Fibroblast of lung (primary cell): ENCODE data around the gene TTLL9. TPM values are rescaled to one million over a fixed set of nuclear protein-coding genes. Genes with fewer than 3 reads are reported as not detected.
A peak's percentile ranks its signal among the peaks of the same experiment; 100 is the strongest.

Experiments
- DNase-seq, 2 donors: peaks; one replicate each; pipeline versions ENCODE4 v3.0.0 to v3.0.0-alpha.2; 2010; ENCODE audit warnings: low read depth in 2 of 2
- H2AFZ ChIP-seq: 2 replicates; pipeline ENCODE4 v1.5.1; 2012; ENCODE audit warnings: low read length, control low read depth, inconsistent platforms
- H3K27ac ChIP-seq: 2 replicates; pipeline ENCODE4 v1.5.1; 2011; ENCODE audit warnings: low read length, control low read depth; ENCODE audit not compliant: insufficient read depth
- H3K27me3 ChIP-seq: 2 replicates; pipeline ENCODE4 v1.5.1; 2011; ENCODE audit warnings: mild to moderate bottlenecking, low read length; ENCODE audit not compliant: control insufficient read depth, insufficient read depth
- H3K36me3 ChIP-seq: 2 replicates; pipeline ENCODE4 v1.5.1; 2011; ENCODE audit warnings: low read length; ENCODE audit not compliant: control insufficient read depth, insufficient read depth
- H3K4me1 ChIP-seq: 2 replicates; pipeline ENCODE4 v1.5.1; 2011; ENCODE audit warnings: low read length; ENCODE audit not compliant: control insufficient read depth, insufficient read depth; ENCODE audit errors: extremely low read depth
- H3K4me2 ChIP-seq: 2 replicates; pipeline ENCODE4 v1.5.1; 2011; ENCODE audit warnings: low read length, control low read depth; ENCODE audit not compliant: insufficient read depth; ENCODE audit errors: extremely low read depth
- H3K4me3 ChIP-seq, 4 experiments: fragments of 200-600 bp in 1 of 4; sonication (generic) in 1 of 4; replicated peaks in 1 of 4; 2 replicates each; pipeline ENCODE4 v1.5.1; 2011 to 2016; ENCODE audit warnings: low read length in 4 of 4, low read depth in 3 of 4, mild to moderate bottlenecking in 3 of 4, control low read depth in 2 of 4, inconsistent platforms in 1 of 4, mixed read lengths in 1 of 4; ENCODE audit not compliant: insufficient read depth in 1 of 4; ENCODE audit errors: control extremely low read depth in 1 of 4
- H3K79me2 ChIP-seq: 2 replicates; pipeline ENCODE4 v1.5.1; 2012; ENCODE audit warnings: mild to moderate bottlenecking, low read length, inconsistent platforms; ENCODE audit not compliant: control insufficient read depth, insufficient read depth
- H3K9ac ChIP-seq: 2 replicates; pipeline ENCODE4 v1.5.1; 2011; ENCODE audit warnings: mild to moderate bottlenecking, low read length, control low read depth; ENCODE audit not compliant: insufficient read depth
- H3K9me3 ChIP-seq: 2 replicates; pipeline ENCODE4 v1.5.1; 2012; ENCODE audit warnings: low read depth, low read length; ENCODE audit not compliant: control insufficient read depth, insufficient read depth
- H4K20me1 ChIP-seq: 2 replicates; pipeline ENCODE4 v1.5.1; 2011; ENCODE audit warnings: low read length; ENCODE audit not compliant: control insufficient read depth, insufficient read depth; ENCODE audit errors: extremely low read depth
- CTCF ChIP-seq, 2 donors: IDR thresholded peaks in 1 of 2; conservative IDR thresholded peaks in 1 of 2; 1 replicate in 1 of 2; 2 replicates in 1 of 2; pipeline ENCODE4 v1.5.1; 2011 to 2012; ENCODE audit warnings: low read length in 2 of 2, control low read depth in 1 of 2, inconsistent platforms in 1 of 2, low read depth in 1 of 2, mild to moderate bottlenecking in 1 of 2
- EZH2 ChIP-seq: IDR thresholded peaks from 2 replicates; pipeline ENCODE4 v1.5.1; 2012; ENCODE audit warnings: low read length, control low read depth, mild to moderate bottlenecking; ENCODE audit errors: missing control alignments
- polyA plus RNA-seq, 2 donors: library from polyadenylated mRNA; depleted of rRNA in 1 of 2; stranded (reverse) in 1 of 2; unstranded in 1 of 2; fragments of >200 nt; gene quantifications; 2 replicates each; pipeline ENCODE4 v1.2.1, GENCODE V29; 2011 to 2012; ENCODE audit warnings: missing spikeins in 1 of 2
- total RNA-seq: library from RNA; depleted of rRNA; stranded (reverse); fragments of >200 nt; gene quantifications from 2 replicates; pipeline ENCODE4 v1.2.1, GENCODE V29; 2014

TTLL9 gene
- total and polyA plus RNA-seq, 2 donors (not counting 1 experiment from before 2014, with no cell fraction given), result 0.05 TPM; not detected in 1

- H3K9me3 ChIP-seq, result no peaks in the 10 kb centered on the region
- peak within 1 kb of the TSS; percentile 73 to 98 (median 89) for H3K4me3 ChIP-seq
- peak within 1 kb of the TSS; percentile 61 for H3K4me2 ChIP-seq
- H3K79me2 ChIP-seq, result peaks cover 22% of the 10 kb centered on the region
- peaks cover 5% of the 10 kb centered on the region for H3K4me1 ChIP-seq
- H2AFZ ChIP-seq, result peak within 1 kb of the TSS; percentile 87
- H3K9ac ChIP-seq, result peak within 1 kb of the TSS; percentile 89
- peaks cover 6% of the 10 kb centered on the region for H3K27me3 ChIP-seq
- H4K20me1 ChIP-seq, result no peaks in the 10 kb centered on the region
- peak within 1 kb of the TSS; percentile 81 for H3K27ac ChIP-seq
- TF ChIP-seq CTCF (conservative IDR thresholded peaks at IDR 0.05 in 1 of 2, IDR thresholded peaks at IDR 0.05 in 1 of 2; ENCODE audit: low read depth in 1 of 2, low read length in 2 of 2), result peak; percentile 70 to 90
- no peak for TF ChIP-seq EZH2
- DNase-seq, result peak; percentile 89 to 94
- H3K36me3 ChIP-seq, result no peaks in the 10 kb centered on the region
Measured at GRCh38 chr20:31951530-31952453, 81.4 kb downstream of the TTLL9 start, which contains the start of gene PDRG1. TSS of gene PDRG1 (minus strand) at chr20:31952046. CDS start at chr20:31951961, 85 bp downstream.

GRCh38 chr20:31953556-31954148 lies 83.2 kb downstream of the TTLL9 start:
- H4K20me1 ChIP-seq, result no peaks in the 10 kb centered on the region
- no peak overlapping the region for H3K4me2 ChIP-seq
- H3K4me1 ChIP-seq, result peaks cover 5% of the 10 kb centered on the region
- H3K9ac ChIP-seq, result no peak overlapping the region
- no peak overlapping the region for H2AFZ ChIP-seq
- no peak overlapping the region for H3K27ac ChIP-seq
- no peaks in the 10 kb centered on the region for H3K36me3 ChIP-seq
- no peak overlapping the region for H3K4me3 ChIP-seq
- DNase-seq, result no peak
- TF ChIP-seq CTCF (conservative IDR thresholded peaks at IDR 0.05 in 1 of 2, IDR thresholded peaks at IDR 0.05 in 1 of 2; ENCODE audit: low read depth in 1 of 2, low read length in 2 of 2) (no peak), EZH2 (no peak)
- no peaks in the 10 kb centered on the region for H3K9me3 ChIP-seq
- H3K79me2 ChIP-seq, result peaks cover 22% of the 10 kb centered on the region
- H3K27me3 ChIP-seq, result peaks cover 7% of the 10 kb centered on the region

GRCh38 chr20:31954500-31954899 lies 84.1 kb downstream of the TTLL9 start:
- Histone ChIP-seq H3K79me2 (peaks cover 22% of the 10 kb centered on the region), H3K9me3 (no peaks in the 10 kb centered on the region), H3K9ac (no peak overlapping the region), H2AFZ (no peak overlapping the region), H4K20me1 (no peaks in the 10 kb centered on the region), H3K27ac (no peak overlapping the region), H3K4me1 (peaks cover 5% of the 10 kb centered on the region), H3K27me3 (peaks cover 7% of the 10 kb centered on the region), H3K4me2 (no peak overlapping the region), H3K4me3 (no peak overlapping the region), H3K36me3 (no peaks in the 10 kb centered on the region)
- no peak for DNase-seq
- TF ChIP-seq EZH2 (no peak), CTCF (conservative IDR thresholded peaks at IDR 0.05 in 1 of 2, IDR thresholded peaks at IDR 0.05 in 1 of 2; ENCODE audit: low read depth in 1 of 2, low read length in 2 of 2) (no peak)
